GM12878 (cell line): Measurements from ENCODE around the gene WTAP.

Source experiments
- ELK1 ChIP-seq: IDR thresholded peaks from 2 replicates; pipeline ENCODE4 v1.6.1; 2012; ENCODE audit warnings: low read depth, low read length, improper control_type of control experiment
- RB1 ChIP-seq: fragments of 450-650 bp; formaldehyde crosslinking; IDR thresholded peaks from 2 replicates; pipeline ENCODE4 v1.6.1; 2017; ENCODE audit warnings: mild to moderate bottlenecking, borderline replicate concordance
- SP1 ChIP-seq: IDR thresholded peaks from one replicate; pipeline ENCODE4 v1.6.1; 2011; ENCODE audit warnings: low read depth, low read length
- SUZ12 ChIP-seq: fragments of 200-600 bp; sonication (generic); IDR thresholded peaks from one replicate; pipeline ENCODE4 v1.6.1; 2018; ENCODE audit warnings: antibody characterized with exemption, mild to moderate bottlenecking; ENCODE audit not compliant: unreplicated experiment
- TF ChIP-seq, protein P1 (sequence below): fragments of 450-650 bp; formaldehyde crosslinking; IDR thresholded peaks from 2 replicates; pipeline ENCODE4 v1.4.0; 2020; ENCODE audit warnings: mild to moderate bottlenecking, moderate library complexity
- TF ChIP-seq, protein P2 (sequence below): fragments of 450-650 bp; IDR thresholded peaks from 2 replicates; pipeline ENCODE4 v1.6.1; 2016; ENCODE audit warnings: mild to moderate bottlenecking

DNA sequence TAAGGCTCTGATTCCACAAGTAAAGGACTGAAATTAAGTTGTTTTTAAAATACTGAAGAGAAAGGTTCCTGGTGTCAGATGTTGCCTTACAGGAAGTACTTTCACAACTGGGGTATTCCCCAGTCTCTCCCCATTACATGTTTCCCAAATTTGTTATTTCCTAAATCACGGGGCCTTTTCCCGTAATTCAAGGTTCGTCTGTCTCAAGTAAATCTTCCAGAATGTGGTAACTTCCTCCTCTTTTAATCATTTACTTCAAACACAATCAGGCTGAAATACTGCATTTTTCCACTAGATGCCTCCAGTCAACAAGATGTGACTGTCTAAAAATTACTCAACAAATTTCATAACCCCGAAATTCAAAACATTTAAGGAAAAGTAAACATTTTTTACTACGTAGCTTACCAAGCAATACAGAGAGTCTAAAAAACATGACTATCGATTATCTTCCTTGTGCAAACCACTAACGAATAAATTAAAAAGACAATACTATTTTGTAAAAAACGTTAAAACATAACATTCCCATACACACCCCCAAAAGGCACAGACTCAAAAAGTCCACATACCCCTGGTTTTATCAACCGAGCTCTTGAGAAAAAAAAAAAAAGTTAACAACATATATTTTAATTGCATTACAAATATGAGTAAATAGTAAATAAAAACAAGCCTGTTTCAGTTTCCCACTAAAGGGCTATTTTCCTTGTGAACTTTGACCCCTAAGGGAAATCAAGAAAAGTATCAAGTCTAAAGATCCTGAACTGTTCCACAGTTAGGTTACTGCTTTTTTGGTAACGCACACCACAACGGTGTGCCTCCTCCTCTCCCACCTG, 36.0 kb upstream of the WTAP start:
- TF ChIP-seq ELK1 (no peak), RB1 (0 out of 2 replicates have a peak, but pooled peaks have one; percentile 25), SP1 (no peak), SUZ12 (no peak)
- TF ChIP-seq, protein P1, sequence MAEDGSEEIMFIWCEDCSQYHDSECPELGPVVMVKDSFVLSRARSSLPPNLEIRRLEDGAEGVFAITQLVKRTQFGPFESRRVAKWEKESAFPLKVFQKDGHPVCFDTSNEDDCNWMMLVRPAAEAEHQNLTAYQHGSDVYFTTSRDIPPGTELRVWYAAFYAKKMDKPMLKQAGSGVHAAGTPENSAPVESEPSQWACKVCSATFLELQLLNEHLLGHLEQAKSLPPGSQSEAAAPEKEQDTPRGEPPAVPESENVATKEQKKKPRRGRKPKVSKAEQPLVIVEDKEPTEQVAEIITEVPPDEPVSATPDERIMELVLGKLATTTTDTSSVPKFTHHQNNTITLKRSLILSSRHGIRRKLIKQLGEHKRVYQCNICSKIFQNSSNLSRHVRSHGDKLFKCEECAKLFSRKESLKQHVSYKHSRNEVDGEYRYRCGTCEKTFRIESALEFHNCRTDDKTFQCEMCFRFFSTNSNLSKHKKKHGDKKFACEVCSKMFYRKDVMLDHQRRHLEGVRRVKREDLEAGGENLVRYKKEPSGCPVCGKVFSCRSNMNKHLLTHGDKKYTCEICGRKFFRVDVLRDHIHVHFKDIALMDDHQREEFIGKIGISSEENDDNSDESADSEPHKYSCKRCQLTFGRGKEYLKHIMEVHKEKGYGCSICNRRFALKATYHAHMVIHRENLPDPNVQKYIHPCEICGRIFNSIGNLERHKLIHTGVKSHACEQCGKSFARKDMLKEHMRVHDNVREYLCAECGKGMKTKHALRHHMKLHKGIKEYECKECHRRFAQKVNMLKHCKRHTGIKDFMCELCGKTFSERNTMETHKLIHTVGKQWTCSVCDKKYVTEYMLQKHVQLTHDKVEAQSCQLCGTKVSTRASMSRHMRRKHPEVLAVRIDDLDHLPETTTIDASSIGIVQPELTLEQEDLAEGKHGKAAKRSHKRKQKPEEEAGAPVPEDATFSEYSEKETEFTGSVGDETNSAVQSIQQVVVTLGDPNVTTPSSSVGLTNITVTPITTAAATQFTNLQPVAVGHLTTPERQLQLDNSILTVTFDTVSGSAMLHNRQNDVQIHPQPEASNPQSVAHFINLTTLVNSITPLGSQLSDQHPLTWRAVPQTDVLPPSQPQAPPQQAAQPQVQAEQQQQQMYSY, result no peak
- TF ChIP-seq, protein P2, sequence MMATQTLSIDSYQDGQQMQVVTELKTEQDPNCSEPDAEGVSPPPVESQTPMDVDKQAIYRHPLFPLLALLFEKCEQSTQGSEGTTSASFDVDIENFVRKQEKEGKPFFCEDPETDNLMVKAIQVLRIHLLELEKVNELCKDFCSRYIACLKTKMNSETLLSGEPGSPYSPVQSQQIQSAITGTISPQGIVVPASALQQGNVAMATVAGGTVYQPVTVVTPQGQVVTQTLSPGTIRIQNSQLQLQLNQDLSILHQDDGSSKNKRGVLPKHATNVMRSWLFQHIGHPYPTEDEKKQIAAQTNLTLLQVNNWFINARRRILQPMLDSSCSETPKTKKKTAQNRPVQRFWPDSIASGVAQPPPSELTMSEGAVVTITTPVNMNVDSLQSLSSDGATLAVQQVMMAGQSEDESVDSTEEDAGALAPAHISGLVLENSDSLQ, result no peak
